Gastrocnemius medialis (tissue), 4 donors: ENCODE data around the gene STX8. TPM values are rescaled to one million over a fixed set of nuclear protein-coding genes. Genes with fewer than 3 reads are reported as not detected.

ENCODE experiments used
- ATAC-seq, 2 donors: fragments of 150-250 bp; one replicate each; pipeline ENCODE4 v1.9.1; 2016
- DNase-seq, 2 donors: peaks; one replicate each; pipeline ENCODE4 v3.0.0-alpha.2; 2019
- H3K27ac ChIP-seq, 4 donors: fragments of 200-600 bp; sonication (generic); 1 replicate in 1 of 4; 2 replicates in 3 of 4; pipeline ENCODE4 v1.5.1; 2016 to 2018; ENCODE audit warnings: mild to moderate bottlenecking in 2 of 4, moderate library complexity in 1 of 4
- H3K27me3 ChIP-seq, 3 donors: fragments of 200-600 bp; sonication (generic) in 2 of 3; 1 replicate in 1 of 3; 2 replicates in 2 of 3; pipeline versions ENCODE4 v1.5.1 to v1.6.0; 2016 to 2019; ENCODE audit warnings: mild to moderate bottlenecking in 1 of 3, moderate library complexity in 1 of 3
- H3K36me3 ChIP-seq, 2 donors: fragments of 200-600 bp; sonication (generic) in 1 of 2; one replicate each; pipeline ENCODE4 v1.5.1; 2017 to 2018
- H3K4me1 ChIP-seq, 2 donors: fragments of 200-600 bp; sonication (generic) in 1 of 2; one replicate each; pipeline ENCODE4 v1.5.1; 2016 to 2017; ENCODE audit warnings: mild to moderate bottlenecking in 2 of 2
- H3K4me3 ChIP-seq, 4 donors: fragments of 200-600 bp; sonication (generic) in 3 of 4; 1 replicate in 1 of 4; 2 replicates in 3 of 4; pipeline ENCODE4 v1.5.1; 2016 to 2019; ENCODE audit warnings: mild to moderate bottlenecking in 2 of 4
- H3K9me3 ChIP-seq, 3 donors: fragments of 200-600 bp; sonication (generic) in 2 of 3; 1 replicate in 1 of 3; 2 replicates in 2 of 3; pipeline ENCODE4 v1.5.1; 2016 to 2019
- CTCF ChIP-seq, 5 experiments: fragments of 450-650 bp in 3 of 5; fragments of 200-600 bp in 2 of 5; sonication (generic) in 2 of 5; IDR thresholded peaks in 4 of 5; conservative IDR thresholded peaks in 1 of 5; 1 replicate in 4 of 5; 2 replicates in 1 of 5; pipeline ENCODE4 v1.5.1; 2016 to 2019; ENCODE audit warnings: antibody characterized with exemption in 5 of 5, mild to moderate bottlenecking in 3 of 5, moderate library complexity in 3 of 5
- POLR2A ChIP-seq, 2 donors: fragments of 450-650 bp; IDR thresholded peaks; one replicate each; pipeline ENCODE4 v1.6.1; 2017; ENCODE audit warnings: antibody characterized with exemption in 2 of 2, mild to moderate bottlenecking in 2 of 2, moderate library complexity in 2 of 2
- in situ Hi-C, 4 donors: fragments of 200-750 bp; cut with MboI; loops; one replicate each; pipeline versions ENCODE4 v1.15.0 to v1.8.0; 2017; ENCODE audit warnings: low sequenced_read_pairs in 4 of 4
- intact Hi-C: fragments of 100-400 bp; cut with DNase I; formaldehyde crosslinking; loops from one replicate; pipeline ENCODE4 v1.15.1; 2023; ENCODE audit warnings: low total_unique reads
- total RNA-seq, 4 donors: library from RNA; depleted of rRNA; stranded (reverse); fragments of >200 nt; gene quantifications; one replicate each; pipeline versions ENCODE4 v1.1.0 to v1.2.3, GENCODE V29; 2016

The STX8 gene
- total RNA-seq, 4 donors from 2014 or later: 39.1 to 67.7 (median 58.2) TPM

DNA sequence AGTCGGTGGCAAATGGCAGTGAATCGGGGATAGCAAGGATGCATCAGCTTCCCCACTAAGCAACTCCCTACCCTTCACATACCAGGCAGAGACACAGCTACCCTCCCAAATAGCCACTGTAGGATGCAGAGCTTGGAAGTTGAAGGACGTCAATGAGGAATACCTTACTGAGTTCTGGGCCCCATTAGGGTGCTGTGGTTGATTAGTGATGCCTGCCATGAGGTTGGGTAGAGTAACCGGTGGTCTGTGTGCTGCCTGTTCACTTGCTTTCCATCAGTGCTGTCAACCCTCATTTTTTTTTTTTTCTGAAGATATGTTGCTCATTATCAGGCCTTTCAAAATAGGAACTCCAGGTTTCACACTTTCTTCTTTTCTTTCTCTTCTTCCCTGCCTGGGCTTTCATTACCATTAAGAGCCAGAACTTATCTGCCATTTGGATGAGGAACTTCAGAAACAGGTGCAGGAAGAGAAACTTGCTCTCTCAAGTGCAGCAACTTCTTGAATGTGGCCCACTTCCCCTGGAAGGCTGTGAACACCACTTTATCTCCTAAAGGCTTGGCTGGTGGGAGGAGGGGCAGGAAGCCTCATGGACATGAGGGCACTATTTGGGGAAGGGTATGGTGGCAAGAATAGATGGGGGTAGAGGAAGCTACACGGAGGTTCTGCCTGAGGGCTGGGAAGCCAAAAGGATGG lies 370.8 kb downstream of the STX8 start:
- Histone ChIP-seq H3K27me3 (no peaks in the 10 kb centered on the region), H3K36me3 (no peaks in the 10 kb centered on the region), H3K4me3 (no peak overlapping the region), H3K27ac (no peak overlapping the region), H3K9me3 (no peaks in the 10 kb centered on the region), H3K4me1 (peaks cover 4 to 9% of the 10 kb centered on the region in 2 donors)
- in situ Hi-C loops (no loop called here), intact Hi-C loops (no loop called here)
- TF ChIP-seq POLR2A (IDR thresholded peaks at IDR 0.05) (no peak), CTCF (IDR thresholded peaks at IDR 0.05 in 4 of 5, conservative IDR thresholded peaks at IDR 0.05 in 1 of 5) (no peak)
- DNase-seq (no peak), ATAC-seq (no peak)

DNA sequence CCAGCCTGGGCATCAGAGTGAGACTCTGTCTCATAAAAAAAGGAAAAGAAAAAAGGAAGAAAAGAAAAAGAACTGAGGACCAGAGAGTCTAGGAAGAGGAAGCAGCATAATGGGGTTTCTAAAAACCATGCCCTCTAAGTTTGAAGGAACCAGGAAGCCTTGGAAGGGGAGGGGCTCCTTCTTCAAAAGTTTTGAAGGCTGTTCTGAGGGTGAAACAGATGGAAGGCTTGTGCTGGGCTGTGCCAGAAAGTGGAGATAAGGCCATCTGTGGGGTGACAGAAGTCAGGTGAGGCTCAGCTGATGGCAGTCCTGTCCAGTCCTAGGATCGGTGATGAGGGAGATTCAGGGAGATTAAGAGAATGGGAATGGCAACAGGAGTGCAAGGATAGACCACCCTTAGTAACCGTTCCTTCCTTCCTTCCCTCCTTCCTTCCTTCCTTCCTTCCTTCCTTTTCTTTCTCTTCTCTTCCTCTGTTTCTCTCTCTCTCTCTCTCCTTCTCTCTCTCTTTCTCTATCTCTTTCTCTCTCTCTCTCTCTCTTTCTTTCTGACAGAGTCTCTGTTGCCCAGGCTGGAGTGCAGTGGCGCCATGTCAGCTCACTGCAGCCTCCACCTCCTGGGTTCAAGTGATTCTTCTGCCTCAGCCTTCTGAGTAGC lies 371.7 kb downstream of the STX8 start:
- no peaks in the 10 kb centered on the region for H3K36me3 ChIP-seq
- TF ChIP-seq CTCF (IDR thresholded peaks at IDR 0.05 in 4 of 5, conservative IDR thresholded peaks at IDR 0.05 in 1 of 5) (no peak), POLR2A (IDR thresholded peaks at IDR 0.05) (no peak)
- H3K4me1 ChIP-seq: peaks cover 4 to 9% of the 10 kb centered on the region in 2 donors
- H3K27ac ChIP-seq: no peak overlapping the region
- intact Hi-C loops (no loop called here), in situ Hi-C loops (no loop called here)
- no peaks in the 10 kb centered on the region for H3K9me3 ChIP-seq
- DNase-seq (no peak), ATAC-seq (no peak)
- H3K27me3 ChIP-seq: no peaks in the 10 kb centered on the region
- no peak overlapping the region for H3K4me3 ChIP-seq

DNA sequence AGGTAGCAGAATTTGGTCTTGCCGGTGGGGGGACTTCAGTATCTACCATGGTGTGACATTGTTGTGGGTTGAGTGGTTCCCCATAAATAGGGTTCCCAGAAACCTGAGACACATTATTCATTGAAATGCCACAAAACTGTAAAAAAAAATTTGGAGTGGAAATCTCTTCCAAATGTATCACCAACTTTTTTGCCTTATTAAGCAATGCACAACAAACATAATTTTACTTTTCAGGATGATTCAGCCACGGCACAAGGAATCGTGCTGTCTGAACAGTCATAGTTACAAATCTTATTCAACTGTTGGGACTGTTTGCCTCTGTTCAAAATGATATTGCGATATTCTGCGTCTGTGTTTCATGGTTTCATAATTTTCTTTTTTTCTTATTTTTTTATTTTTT lies 373.1 kb downstream of the STX8 start:
- H3K4me1 ChIP-seq: peaks cover 4 to 9% of the 10 kb centered on the region in 2 donors
- no peak overlapping the region for H3K27ac ChIP-seq
- no peak for DNase-seq
- no peaks in the 10 kb centered on the region for H3K36me3 ChIP-seq
- ATAC-seq: no peak
- intact Hi-C loops: no loop called here
- H3K27me3 ChIP-seq: no peaks in the 10 kb centered on the region
- H3K9me3 ChIP-seq: no peaks in the 10 kb centered on the region
- in situ Hi-C loops: no loop called here
- no peak for TF ChIP-seq CTCF (IDR thresholded peaks at IDR 0.05 in 4 of 5, conservative IDR thresholded peaks at IDR 0.05 in 1 of 5)
- no peak overlapping the region for H3K4me3 ChIP-seq

DNA sequence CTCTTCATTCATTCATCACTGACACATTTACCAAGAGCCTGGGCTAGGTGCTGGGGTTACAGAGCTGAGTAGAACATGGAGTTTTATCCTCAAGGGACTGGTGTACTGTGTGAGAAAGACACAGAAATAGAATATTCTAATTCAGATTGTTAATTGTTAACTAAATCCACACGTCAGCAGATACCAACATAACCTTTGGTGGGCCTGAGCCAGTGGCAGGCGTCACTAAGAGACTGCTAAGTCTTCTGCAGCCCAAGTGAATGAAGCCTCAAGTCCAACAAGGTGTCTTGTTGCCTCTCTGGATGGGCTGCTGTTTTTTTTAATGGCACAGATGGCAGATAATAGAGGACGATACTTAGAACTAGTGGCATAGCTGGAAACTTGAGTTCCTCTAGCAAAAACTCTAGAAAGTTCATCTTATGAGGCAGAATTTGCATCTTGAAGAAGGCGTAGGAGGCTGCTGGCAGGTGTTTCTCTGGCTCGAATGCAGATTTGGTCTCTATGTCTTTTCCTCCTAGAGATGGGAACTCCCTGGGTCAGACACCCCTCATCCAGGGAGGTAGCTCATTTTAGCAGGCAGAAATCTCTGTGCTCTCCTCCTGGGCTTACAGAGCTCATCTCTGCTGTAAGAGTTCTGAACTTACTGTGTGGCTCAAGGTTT lies 374.8 kb downstream of the STX8 start:
- in situ Hi-C loops: no loop called here

More for the DNA sequence above, 374.8 kb downstream of the STX8 start:
- no peak for TF ChIP-seq CTCF (IDR thresholded peaks at IDR 0.05 in 4 of 5, conservative IDR thresholded peaks at IDR 0.05 in 1 of 5)
- no peak for TF ChIP-seq POLR2A (IDR thresholded peaks at IDR 0.05)
- Histone ChIP-seq H3K27me3 (no peaks in the 10 kb centered on the region), H3K4me1 (peaks cover 4 to 9% of the 10 kb centered on the region in 2 donors), H3K9me3 (no peaks in the 10 kb centered on the region), H3K4me3 (no peak overlapping the region), H3K27ac (no peak overlapping the region), H3K36me3 (no peaks in the 10 kb centered on the region)
- DNase-seq (no peak), ATAC-seq (no peak)
- intact Hi-C loops: no loop called here

Other genes starting within 250 kb of the STX8 start
- not detected for gene CFAP52, start 822 bp upstream of the STX8 start, total RNA-seq
- under 1 TPM in 1 of 4 donors, not detected in 3; 0.07 TPM for gene USP43, start 69.7 kb upstream of the STX8 start, total RNA-seq
- gene DHRS7C, start 215.8 kb upstream of the STX8 start, total RNA-seq: 10 to 100 TPM in 3 of 4 donors, 1 to 10 TPM in 1; 5.1 to 64.6 (median 42.2) TPM
- gene GSG1L2, start 246.3 kb upstream of the STX8 start, total RNA-seq: not detected